Measurements from ENCODE around the gene ATP2B3.

Gene ATP2B3

GRCh38 chrX:153519569-153520286 is 2.3 kb downstream of the ATP2B3 start:
- TF ChIP-seq CTCF (IDR thresholded peaks at IDR 0.05; ENCODE audit: control insufficient read depth, extremely low read depth, insufficient read depth), result no peak
- no peak for DNase-seq (ENCODE audit: low read depth)

GRCh38 chrX:153520287-153520917 is 3.0 kb downstream of the ATP2B3 start:
- TF ChIP-seq CTCF (IDR thresholded peaks at IDR 0.05; ENCODE audit: control insufficient read depth, extremely low read depth, insufficient read depth), result no peak
- DNase-seq (ENCODE audit: low read depth), result no peak
- H3K4me3 ChIP-seq (ENCODE audit: low read depth, low read length), result no peak overlapping the region

More at GRCh38 chrX:153519569-153520286, 2.3 kb downstream of the ATP2B3 start:
- no peak overlapping the region for H3K4me3 ChIP-seq (ENCODE audit: low read depth, low read length)

- no peak for TF ChIP-seq CTCF (IDR thresholded peaks at IDR 0.05; ENCODE audit: control insufficient read depth, extremely low read depth, insufficient read depth)
- DNase-seq (ENCODE audit: low read depth), result no peak
- H3K4me3 ChIP-seq (ENCODE audit: low read depth, low read length), result no peak overlapping the region
Observed at GRCh38 chrX:153521034-153521433, 3.6 kb downstream of the ATP2B3 start.

GRCh38 chrX:153522259-153522658 is 4.8 kb downstream of the ATP2B3 start:
- H3K4me3 ChIP-seq (ENCODE audit: low read depth, low read length), result no peak overlapping the region
- no peak for TF ChIP-seq CTCF (IDR thresholded peaks at IDR 0.05; ENCODE audit: control insufficient read depth, extremely low read depth, insufficient read depth)
- DNase-seq (ENCODE audit: low read depth), result no peak

GRCh38 chrX:153523269-153523668 is 5.8 kb downstream of the ATP2B3 start:
- DNase-seq (ENCODE audit: low read depth), result no peak
- no peak overlapping the region for H3K4me3 ChIP-seq (ENCODE audit: low read depth, low read length)
- no peak for TF ChIP-seq CTCF (IDR thresholded peaks at IDR 0.05; ENCODE audit: control insufficient read depth, extremely low read depth, insufficient read depth)

GRCh38 chrX:153524234-153524633 is 6.8 kb downstream of the ATP2B3 start:
- no peak overlapping the region for H3K4me3 ChIP-seq (ENCODE audit: low read depth, low read length)
- no peak for TF ChIP-seq CTCF (IDR thresholded peaks at IDR 0.05; ENCODE audit: control insufficient read depth, extremely low read depth, insufficient read depth)
- no peak for DNase-seq (ENCODE audit: low read depth)
